T-helper 1 cell treated with Interleukin-12 subunit alpha and Interleukin-12 subunit beta and Interleukin-4 antibody, amounts not matched to agents 30 μg/mL and 1 μg/mL, for 36 hours (primary cell): ENCODE results near the gene ADH7.

Experiments used
- H3K27ac Mint-ChIP-seq: one replicate; pipeline ENCODE4 v1.8.0; 2021; ENCODE audit warnings: mild to moderate bottlenecking, mixed read lengths
- H3K27me3 Mint-ChIP-seq: one replicate; pipeline ENCODE4 v1.8.0; 2021; ENCODE audit warnings: low read depth, mixed read lengths
- H3K36me3 Mint-ChIP-seq: one replicate; pipeline ENCODE4 v1.8.0; 2021; ENCODE audit warnings: low read depth, mixed read lengths
- H3K4me1 Mint-ChIP-seq: one replicate; pipeline ENCODE4 v1.8.0; 2021; ENCODE audit warnings: low read depth, mixed read lengths
- H3K4me3 Mint-ChIP-seq: one replicate; pipeline ENCODE4 v1.8.0; 2021; ENCODE audit warnings: mild to moderate bottlenecking, moderate library complexity, mixed read lengths
- H3K9me3 Mint-ChIP-seq: one replicate; pipeline ENCODE4 v1.8.0; 2021; ENCODE audit warnings: mixed read lengths

The ADH7 gene

DNA sequence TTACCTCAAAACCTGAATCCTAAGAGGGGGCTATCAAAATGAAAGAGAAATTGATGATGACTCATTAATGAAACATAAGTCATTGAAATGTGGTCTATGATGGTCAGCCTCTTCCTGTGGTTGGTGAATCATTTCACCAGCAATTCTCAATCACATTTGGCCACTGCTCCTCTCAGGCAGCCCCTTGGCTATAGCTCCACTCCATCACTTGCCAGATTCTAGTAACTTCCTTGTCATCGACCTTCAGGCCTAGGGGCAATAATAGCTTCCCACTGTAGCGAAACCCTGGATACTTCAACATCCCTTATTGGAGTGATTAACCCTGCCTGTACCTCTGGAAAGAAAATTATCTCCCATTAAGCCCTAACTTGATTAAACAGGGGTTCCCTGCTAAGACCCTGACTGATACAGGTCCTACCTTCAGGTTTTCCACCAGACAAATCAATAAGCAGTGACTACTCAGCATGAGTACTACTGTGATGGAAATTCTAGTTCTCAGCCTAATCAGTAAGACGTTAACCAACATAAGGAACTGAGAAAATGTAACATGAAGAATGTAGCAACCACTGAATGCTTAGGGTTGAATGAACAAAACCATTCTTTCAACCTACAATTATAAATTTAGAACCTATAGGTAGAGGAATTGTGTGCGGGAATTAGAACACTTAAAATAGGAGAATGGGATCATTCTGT is 30.4 kb downstream of the ADH7 start:
- Mint-ChIP-seq H3K4me3 (no peak overlapping the region), H3K9me3 (no peaks in the 10 kb centered on the region), H3K27ac (no peak overlapping the region), H3K4me1 (peaks cover 10% of the 10 kb centered on the region), H3K36me3 (no peaks in the 10 kb centered on the region), H3K27me3 (peaks cover 3% of the 10 kb centered on the region)

DNA sequence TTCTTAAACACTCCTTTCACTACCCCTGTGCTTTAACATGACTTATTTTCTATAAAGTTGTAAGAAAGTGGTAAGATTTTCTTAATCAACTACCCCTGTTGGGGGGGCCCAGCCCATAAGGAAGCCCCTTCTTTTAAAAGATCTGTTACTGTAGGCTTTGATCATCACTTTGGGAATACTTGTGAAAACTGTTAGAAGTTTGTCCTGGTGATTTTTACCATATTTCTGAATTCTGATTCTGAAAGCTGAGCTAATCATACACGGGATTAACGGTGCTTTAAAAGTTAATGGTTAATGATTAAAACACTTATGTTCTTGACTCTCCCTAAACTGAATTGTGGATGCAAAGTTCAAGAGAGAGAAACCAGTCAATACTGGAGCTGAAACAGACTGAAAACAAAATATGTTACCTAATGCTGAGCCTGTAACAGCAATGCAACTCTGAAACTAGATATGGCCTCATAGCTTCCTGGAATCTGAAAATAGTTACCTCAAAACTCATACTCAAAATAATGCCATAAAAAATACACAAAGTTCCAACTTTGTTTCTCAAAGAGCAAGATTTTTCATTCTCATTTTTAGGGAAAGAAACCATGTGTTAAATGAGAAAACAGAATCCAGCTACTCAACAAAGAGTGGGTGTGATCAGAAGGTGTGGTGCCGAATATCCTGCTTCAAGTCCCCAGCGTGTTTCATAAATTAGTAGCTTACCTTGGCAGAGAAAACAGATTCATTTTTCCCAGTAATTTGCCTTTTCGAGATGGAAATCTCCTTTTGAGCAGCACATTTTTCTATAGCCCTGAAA is 31.6 kb downstream of the ADH7 start:
- peaks cover 8% of the 10 kb centered on the region for H3K27me3 Mint-ChIP-seq
- H3K4me3 Mint-ChIP-seq = no peak overlapping the region
- H3K4me1 Mint-ChIP-seq = peaks cover 10% of the 10 kb centered on the region
- H3K36me3 Mint-ChIP-seq = no peaks in the 10 kb centered on the region
- H3K27ac Mint-ChIP-seq = no peak overlapping the region
- no peaks in the 10 kb centered on the region for H3K9me3 Mint-ChIP-seq

DNA sequence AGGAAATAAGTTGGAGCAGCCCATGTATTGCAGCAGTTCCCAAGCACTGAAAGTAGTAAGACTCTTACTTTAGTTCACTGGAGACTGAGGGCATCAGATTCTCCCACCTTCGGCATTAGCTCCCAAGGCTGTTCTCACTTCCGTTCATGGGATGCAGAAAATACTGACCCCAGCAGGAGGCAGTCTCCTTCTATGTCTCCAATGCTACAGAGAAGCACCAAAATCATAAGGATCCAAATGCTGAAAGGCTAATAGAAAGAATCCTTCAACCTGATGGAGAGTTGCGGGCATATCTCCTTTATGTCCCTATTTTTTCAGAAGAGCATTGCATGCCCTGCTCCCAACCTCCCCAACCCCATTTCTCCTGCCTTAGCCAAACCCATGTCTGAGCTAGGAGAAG is 32.4 kb downstream of the ADH7 start:
- Mint-ChIP-seq H3K4me3 (no peak overlapping the region), H3K4me1 (peaks cover 10% of the 10 kb centered on the region), H3K36me3 (no peaks in the 10 kb centered on the region)

DNA sequence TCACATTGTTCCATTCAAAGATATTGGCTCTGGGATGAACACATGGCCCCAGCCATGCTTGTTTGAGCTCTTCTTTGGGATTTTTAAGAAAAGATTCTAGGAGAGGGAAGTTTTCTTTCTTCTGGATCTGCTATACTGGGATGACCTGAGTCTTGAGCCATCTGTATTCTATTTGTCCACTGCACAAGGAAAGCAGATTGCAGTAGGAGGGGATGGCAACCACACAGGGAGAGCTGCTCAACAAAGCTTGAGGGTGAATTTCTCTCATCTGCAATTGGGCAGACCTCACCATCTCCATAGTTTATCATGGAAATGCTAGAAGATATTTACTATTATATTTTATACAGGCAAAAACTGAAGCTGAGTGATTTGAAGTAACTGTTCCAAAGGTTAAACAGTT is 34.3 kb downstream of the ADH7 start:
- Mint-ChIP-seq H3K9me3 (no peaks in the 10 kb centered on the region), H3K36me3 (no peaks in the 10 kb centered on the region), H3K4me1 (peaks cover 10% of the 10 kb centered on the region), H3K4me3 (no peak overlapping the region), H3K27ac (no peak overlapping the region), H3K27me3 (peaks cover 11% of the 10 kb centered on the region)

More for the DNA sequence above, 32.4 kb downstream of the ADH7 start:
- peaks cover 10% of the 10 kb centered on the region for H3K27me3 Mint-ChIP-seq
- H3K9me3 Mint-ChIP-seq = no peaks in the 10 kb centered on the region
- H3K27ac Mint-ChIP-seq = no peak overlapping the region

DNA sequence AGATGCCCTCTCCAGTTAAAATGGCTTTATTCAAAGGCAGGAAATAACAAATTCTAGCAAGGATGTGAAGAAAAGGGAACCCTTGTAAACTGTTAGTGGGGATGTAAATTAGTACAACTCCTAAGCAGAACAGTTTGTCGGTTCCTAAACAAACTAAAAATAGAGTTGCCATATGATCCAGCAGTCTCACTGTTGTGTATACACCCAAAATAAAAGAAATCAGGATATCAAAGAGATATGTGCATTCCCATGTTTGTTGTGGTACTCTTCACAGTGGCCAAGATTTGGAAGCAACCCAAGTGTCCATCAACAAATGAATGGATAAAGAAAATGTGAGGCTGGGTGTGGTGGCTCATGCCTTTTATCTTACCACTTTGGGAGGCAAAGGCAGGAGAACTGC is 36.1 kb downstream of the ADH7 start:
- H3K27ac Mint-ChIP-seq = no peak overlapping the region
- H3K9me3 Mint-ChIP-seq = no peaks in the 10 kb centered on the region
- H3K36me3 Mint-ChIP-seq = no peaks in the 10 kb centered on the region
- no peak overlapping the region for H3K4me3 Mint-ChIP-seq
- H3K4me1 Mint-ChIP-seq = peaks cover 4% of the 10 kb centered on the region
- peaks cover 11% of the 10 kb centered on the region for H3K27me3 Mint-ChIP-seq

DNA sequence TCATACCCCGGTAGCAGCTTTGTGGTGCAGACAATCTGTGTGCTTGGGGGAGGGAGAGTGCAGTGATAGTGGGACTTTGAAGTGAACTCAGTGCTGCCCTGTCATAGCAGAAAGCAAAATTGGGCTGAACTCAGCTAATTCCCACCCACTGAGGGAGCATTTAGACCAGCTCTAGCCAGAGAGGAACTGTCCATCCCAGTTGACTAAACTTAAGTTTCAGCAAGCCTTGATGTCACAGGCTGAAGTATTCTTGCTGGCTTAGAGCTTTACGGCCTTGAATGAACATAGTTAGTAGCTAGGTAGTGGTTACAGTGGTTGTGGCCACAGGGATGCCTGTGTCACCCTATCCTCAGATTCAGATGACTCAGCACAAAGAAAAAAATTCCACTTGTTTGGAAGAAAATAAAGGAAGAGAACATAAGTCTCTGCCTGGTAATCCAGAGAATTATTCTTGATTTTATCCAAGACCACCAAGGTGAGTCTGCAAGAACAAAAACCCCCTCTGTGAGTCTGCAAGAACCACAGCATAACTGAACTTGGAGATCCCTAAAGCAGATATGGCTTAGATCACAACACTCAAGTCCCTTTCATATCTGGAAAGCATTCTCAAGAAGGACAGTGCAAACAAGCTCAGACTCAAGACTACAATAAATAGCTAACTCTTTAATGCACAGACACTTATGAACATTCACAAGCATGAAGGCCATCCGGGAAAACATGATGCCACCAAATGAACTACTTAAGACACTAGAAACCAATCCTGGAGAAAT is 39.4 kb downstream of the ADH7 start:
- Mint-ChIP-seq H3K27me3 (peaks cover 11% of the 10 kb centered on the region), H3K4me1 (no peaks in the 10 kb centered on the region), H3K27ac (no peak overlapping the region), H3K36me3 (no peaks in the 10 kb centered on the region), H3K4me3 (no peak overlapping the region), H3K9me3 (peaks cover 3% of the 10 kb centered on the region)

DNA sequence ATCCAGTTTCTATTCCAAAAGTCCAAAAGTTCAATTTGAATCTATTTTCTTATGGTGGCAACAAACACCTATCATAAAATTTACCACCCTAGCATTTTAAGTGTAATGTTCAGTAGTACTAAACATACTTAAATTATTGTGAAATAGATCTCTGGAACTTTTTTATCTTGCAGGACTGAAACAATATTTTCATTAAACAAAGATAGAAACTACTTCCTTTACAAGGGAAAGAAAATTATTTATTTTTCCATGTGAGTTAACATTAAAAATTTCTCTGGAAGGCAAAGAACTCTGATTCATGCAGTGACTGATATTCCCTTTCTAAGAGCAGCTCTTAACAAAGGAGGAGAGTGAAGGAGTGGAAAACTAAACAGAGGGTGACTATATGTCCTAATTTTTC is 40.2 kb downstream of the ADH7 start:
- Mint-ChIP-seq H3K9me3 (peaks cover 3% of the 10 kb centered on the region), H3K27ac (no peak overlapping the region), H3K4me3 (no peak overlapping the region), H3K36me3 (no peaks in the 10 kb centered on the region), H3K27me3 (peaks cover 11% of the 10 kb centered on the region), H3K4me1 (no peaks in the 10 kb centered on the region)

DNA sequence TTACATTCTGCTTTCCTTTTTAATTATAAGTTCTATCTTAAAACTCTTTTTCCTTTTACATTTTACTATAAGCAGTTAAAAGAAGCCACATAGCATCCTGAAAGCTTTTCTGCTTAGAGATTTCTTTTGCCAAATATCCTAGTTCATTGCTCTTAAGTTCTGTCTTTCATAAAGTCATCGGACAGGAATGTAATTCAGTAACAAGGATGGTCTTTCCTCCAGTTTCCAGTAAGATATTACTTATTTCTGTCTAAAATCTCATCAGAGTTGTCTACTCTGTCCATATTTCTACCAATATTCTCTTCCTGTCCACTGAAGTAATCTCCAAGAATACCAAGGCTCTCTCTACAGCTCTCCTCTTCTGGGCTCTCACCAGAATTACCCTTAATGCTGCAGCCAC is 45.1 kb downstream of the ADH7 start:
- Mint-ChIP-seq H3K27ac (no peak overlapping the region), H3K4me1 (no peaks in the 10 kb centered on the region), H3K27me3 (peaks cover 8% of the 10 kb centered on the region), H3K9me3 (peaks cover 3% of the 10 kb centered on the region), H3K36me3 (no peaks in the 10 kb centered on the region), H3K4me3 (no peak overlapping the region)

DNA sequence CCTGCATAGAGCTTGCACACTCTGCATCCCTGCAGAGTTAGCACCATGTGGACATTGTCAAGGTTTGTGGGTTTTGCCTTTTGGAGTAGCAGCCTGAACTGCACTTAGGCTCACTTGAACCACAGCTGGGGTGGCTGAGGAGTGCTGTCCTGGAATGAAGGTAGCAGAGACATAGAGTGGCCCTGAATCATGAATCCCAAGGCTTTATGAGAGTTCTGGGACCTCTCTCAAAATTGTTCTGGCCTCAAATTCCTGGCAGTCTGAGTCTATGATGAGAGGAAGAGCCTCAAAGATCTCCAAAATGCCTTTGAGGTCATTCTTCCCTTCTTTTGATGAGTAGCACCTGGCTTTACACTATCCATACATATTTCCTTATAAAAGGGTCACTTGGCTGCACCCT is 45.5 kb downstream of the ADH7 start:
- H3K4me1 Mint-ChIP-seq = no peaks in the 10 kb centered on the region
- H3K27me3 Mint-ChIP-seq = peaks cover 8% of the 10 kb centered on the region
- H3K4me3 Mint-ChIP-seq = no peak overlapping the region
- no peak overlapping the region for H3K27ac Mint-ChIP-seq
- no peaks in the 10 kb centered on the region for H3K36me3 Mint-ChIP-seq
- peaks cover 3% of the 10 kb centered on the region for H3K9me3 Mint-ChIP-seq

DNA sequence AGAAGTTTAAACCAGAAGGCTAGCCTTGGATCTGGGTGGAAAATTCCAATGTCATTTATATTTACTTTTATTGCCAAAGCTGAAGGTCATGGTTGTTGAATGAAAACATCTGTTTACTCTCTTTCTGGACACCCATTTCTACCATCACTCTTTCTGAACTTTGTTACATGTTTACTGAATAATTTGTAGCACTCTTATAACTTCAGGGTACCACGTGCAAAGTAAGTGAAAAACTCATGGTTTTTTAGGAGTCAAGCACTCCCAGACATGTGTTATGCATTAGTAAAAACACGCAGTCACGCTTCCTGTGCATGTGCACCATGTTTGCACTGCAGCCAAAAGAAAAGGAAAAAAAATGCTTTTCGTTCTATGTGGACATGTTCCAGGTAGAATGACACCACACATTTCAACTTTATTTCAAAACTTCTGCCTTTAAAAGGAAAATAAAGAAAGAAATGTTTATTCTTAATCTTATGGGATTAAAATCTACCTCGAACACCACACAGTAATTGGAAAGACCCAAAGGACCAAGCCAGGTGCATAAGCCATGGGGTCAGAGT is 51.2 kb downstream of the ADH7 start:
- no peaks in the 10 kb centered on the region for H3K4me1 Mint-ChIP-seq
- H3K9me3 Mint-ChIP-seq = no peaks in the 10 kb centered on the region
- no peak overlapping the region for H3K27ac Mint-ChIP-seq
- H3K27me3 Mint-ChIP-seq = peaks cover 26% of the 10 kb centered on the region
- H3K4me3 Mint-ChIP-seq = no peak overlapping the region
- H3K36me3 Mint-ChIP-seq = no peaks in the 10 kb centered on the region

DNA sequence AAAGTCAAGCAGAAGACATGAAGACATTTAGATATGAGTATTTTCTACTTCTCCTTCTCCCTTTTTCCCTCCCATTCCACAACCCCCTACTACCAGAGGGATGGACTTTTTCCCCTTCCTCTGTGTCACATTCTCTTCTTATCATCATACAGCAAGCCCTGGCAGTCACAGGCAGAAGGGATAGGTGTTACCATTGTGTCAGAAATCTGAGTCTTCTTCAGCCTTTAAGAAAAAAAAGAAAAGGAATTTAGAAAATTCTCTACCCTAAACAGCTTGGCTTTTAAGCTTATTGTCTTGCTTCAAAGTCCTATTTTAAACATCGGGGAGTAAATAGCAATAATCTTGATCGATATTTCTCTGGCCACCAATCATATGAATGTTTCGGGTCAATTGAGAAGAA is 51.7 kb downstream of the ADH7 start:
- Mint-ChIP-seq H3K4me1 (no peaks in the 10 kb centered on the region), H3K27me3 (peaks cover 21% of the 10 kb centered on the region), H3K36me3 (no peaks in the 10 kb centered on the region), H3K4me3 (no peak overlapping the region), H3K27ac (no peak overlapping the region), H3K9me3 (no peaks in the 10 kb centered on the region)

DNA sequence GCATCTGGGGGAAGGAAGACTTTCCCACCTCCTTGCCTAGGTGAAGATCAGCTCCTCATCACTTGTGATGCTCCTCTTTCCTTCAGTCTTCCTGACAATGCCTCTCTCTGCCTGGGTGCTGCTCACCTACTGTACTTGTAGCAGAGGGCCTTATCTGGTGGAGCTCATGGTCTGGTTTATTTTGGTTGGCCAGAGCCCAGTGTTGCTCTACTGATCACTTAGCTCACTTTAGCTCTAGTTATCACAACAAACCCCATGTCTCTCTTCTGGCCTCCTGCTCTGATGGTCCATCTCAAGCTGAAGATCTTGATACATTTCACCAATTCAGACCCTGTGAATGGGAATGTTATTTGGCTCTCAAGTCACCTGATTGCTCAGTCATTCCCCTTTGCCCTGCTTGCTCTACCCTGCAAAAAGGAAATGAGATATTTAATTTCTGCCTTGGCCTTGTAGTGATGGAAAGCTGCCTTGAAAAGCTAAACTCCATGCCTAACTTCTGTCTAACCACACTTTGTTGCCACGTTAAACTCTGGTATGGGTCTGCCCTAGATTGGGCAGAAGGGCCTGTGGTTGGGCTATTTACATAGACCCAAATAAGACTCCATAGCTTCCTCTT is 52.3 kb downstream of the ADH7 start:
- H3K9me3 Mint-ChIP-seq = no peaks in the 10 kb centered on the region
- H3K4me3 Mint-ChIP-seq = no peak overlapping the region
- H3K27me3 Mint-ChIP-seq = peaks cover 18% of the 10 kb centered on the region
- H3K4me1 Mint-ChIP-seq = no peaks in the 10 kb centered on the region
- H3K36me3 Mint-ChIP-seq = no peaks in the 10 kb centered on the region
- H3K27ac Mint-ChIP-seq = no peak overlapping the region

DNA sequence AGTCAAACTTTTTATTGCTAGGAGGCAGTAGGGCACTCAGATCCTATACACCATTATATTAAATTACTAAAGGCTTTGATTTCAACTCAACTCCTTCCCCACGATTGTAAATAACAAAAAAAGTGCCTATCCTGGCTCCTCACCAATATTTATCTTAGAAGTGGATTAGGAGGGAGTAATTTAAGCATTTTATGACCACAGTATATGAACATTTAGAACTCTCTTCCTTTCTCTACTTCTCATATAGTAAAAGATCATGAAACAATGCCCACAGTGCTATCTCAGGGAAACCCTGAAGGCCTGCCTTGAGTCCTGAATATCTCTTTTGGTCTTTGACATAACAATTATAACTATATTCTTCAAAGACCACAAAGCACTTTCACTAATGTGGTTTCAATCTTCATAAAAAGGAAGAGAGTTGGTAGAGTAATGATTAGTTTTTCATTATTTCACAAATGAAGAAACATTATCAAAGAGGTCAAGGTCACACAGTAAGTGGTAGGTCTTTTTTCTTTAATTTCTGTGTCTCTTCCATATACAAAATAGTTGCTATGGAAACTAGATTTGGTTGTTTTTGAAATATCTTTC is 53.5 kb downstream of the ADH7 start:
- Mint-ChIP-seq H3K4me3 (no peak overlapping the region), H3K9me3 (no peaks in the 10 kb centered on the region), H3K27me3 (peaks cover 18% of the 10 kb centered on the region), H3K27ac (no peak overlapping the region), H3K36me3 (no peaks in the 10 kb centered on the region), H3K4me1 (no peaks in the 10 kb centered on the region)

DNA sequence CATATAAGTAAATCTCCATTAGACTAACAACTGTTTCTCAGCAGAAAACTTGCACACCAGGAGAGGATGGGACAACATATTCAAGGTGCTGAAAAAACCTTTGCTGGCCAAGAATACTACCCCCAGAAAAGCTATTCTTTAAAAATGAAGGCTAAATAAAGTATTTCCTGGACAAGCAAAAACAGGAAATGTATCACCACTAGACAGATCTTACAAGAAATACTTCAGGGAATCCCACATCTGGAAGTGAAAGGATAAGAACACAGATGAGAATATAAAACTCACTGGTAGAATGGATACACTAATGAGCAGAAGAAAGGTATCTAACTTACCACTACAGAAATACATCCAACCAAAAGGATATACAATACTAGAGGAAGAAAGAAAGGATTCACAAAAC is 55.6 kb downstream of the ADH7 start:
- Mint-ChIP-seq H3K27ac (no peak overlapping the region), H3K4me1 (no peaks in the 10 kb centered on the region), H3K36me3 (no peaks in the 10 kb centered on the region), H3K9me3 (peaks cover 3% of the 10 kb centered on the region), H3K4me3 (no peak overlapping the region), H3K27me3 (peaks cover 18% of the 10 kb centered on the region)
